GM19467 (cell line): Measurements from ENCODE around the gene CITED2.
"Not testable (repeated sequence)": the region's sequence is repeated elsewhere in the genome, so short reads cannot be mapped to it uniquely, and the experiment has no call there.

Source experiments
- ATAC-seq: cut with Tn5 transposase; IDR thresholded peaks from one replicate; pipeline ENCODE4 v1.9.1; 2021; ENCODE audit warnings: mild to moderate bottlenecking, moderate library complexity; ENCODE audit not compliant: unreplicated experiment

Gene CITED2

DNA sequence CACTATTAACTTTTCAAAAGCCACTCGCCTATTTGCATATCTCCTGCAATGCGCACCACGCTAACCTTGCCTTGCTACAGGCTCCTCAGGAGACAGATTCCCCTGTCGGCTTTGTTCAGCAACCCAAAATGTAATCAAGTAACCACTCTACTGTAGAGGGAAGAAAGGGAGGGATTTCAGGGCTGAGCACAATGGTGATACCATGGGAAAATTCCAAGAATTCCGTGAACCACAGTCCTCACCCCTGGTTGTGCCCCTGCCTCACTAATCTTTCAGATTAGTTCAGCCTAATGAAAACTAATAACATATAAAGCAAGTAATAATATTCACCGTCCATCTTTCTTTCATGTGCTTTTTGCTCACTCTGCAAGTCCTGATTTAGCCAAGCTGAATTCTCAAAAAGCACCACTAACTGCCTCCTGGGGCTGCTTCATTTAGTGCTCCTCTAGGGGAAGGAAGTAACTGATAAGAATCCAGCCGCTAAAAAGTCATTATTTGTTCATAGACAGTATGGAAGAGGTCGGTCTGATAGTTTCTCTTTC is 6.6 kb downstream of the CITED2 start:
- no peak for ATAC-seq

DNA sequence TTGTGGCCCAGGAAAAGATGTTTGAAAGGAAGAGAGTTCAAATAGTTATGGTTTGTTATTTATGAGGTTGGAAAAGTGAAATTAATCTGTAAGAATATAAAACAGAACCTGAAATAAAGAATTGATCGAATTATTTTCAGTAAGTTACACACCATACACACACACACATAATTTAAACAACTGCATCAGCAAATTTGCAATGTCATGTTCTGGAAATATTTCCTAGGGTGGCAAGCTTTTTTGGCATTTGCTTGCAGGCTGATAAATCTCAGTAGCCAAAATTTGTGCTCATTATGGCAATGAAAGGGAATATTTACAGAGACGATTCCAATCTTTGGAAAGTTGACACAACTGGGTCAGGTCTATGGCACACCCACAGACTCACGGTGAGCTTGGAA is 9.5 kb downstream of the CITED2 start:
- no peak for ATAC-seq

- no peak for ATAC-seq
Measured at GRCh38 chr6:139364302-139364981, 10.0 kb downstream of the CITED2 start.

GRCh38 chr6:139363797-139364196 is 10.7 kb downstream of the CITED2 start:
- not testable (repeated sequence) for ATAC-seq

GRCh38 chr6:139363123-139363522 is 11.3 kb downstream of the CITED2 start:
- ATAC-seq: not testable (repeated sequence)

DNA sequence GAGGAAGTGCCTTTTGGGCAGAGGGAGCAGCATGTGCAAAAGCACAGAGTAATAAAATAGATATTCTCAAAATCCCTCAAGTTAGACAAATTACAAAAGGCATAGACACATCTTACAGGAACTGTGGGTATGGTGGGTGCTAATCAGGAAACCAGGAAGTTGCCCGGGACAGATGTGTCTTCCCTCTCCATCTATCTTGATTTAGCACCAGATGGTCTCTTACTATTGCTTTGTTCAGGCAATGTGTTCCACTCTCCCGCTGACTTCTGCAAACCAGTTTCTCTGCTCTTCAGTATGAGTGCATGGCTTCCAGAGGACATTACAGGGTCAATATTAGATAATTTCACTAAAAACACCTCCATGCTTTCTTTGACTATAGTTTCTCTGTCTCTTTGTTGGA is 13.2 kb downstream of the CITED2 start:
- no peak for ATAC-seq

GRCh38 chr6:139356924-139357323 is 17.5 kb downstream of the CITED2 start:
- no peak for ATAC-seq

DNA sequence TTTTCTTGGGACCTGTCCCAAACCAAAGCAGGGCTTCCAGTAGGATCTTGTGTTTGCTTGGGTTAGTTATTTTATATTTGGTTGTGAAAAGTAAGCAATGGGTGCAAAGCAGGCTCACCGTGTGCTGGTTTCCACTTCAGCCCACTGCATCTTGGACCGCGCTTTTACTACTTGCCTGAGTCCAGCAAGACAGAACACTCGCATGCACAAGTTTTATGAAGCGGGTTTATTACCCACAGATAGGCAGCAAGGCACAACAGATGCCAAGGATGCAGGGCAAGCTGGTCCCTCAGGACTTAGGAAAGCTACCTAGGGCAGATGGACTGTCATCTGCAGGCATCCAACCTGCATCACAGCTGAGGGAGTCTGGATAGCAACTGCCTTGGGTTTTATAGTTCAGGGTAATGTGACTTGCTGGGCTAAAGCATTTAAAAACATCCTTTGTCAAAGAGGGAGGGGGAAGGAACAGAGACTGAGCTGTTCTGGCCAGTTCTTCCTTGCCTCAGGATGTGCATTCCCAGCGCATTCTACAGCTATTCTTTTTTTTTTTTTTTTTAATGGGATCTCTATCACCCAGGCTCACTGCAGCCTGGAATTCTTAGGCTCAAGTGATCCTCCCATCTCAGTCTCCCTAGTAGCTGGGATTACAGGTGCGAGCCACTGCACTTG is 18.5 kb downstream of the CITED2 start:
- ATAC-seq: no peak

- ATAC-seq: no peak
Measured at GRCh38 chr6:139355172-139355571, 19.3 kb downstream of the CITED2 start.

- no peak for ATAC-seq
Measured at GRCh38 chr6:139354189-139354588, 20.3 kb downstream of the CITED2 start.

DNA sequence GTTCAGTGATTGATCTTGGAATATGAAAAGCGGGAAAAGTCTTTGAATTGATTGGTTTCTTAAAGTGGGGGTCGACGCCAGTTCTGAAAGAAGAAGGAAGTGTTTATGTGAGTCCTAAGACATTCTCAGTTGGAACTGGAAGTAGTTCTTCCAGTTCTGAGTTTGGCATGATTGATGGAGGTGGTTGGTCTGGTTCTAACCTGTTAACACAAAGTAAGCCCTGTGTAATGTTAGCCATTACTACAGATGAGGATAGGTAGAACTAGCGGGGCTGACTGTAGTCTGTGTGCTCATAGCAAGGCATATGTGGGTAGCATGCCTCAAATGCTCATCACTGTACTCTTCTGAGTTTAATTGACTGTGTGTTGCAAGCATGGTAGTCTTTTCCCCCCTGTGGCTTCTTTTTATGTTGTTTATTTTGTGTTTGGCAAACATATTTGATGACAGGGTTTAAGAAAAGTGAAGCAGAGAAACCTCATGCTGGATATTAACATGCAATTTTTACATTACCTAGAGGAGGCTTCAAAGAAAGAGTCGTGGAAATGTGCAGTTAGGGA is 24.9 kb downstream of the CITED2 start:
- no peak for ATAC-seq

DNA sequence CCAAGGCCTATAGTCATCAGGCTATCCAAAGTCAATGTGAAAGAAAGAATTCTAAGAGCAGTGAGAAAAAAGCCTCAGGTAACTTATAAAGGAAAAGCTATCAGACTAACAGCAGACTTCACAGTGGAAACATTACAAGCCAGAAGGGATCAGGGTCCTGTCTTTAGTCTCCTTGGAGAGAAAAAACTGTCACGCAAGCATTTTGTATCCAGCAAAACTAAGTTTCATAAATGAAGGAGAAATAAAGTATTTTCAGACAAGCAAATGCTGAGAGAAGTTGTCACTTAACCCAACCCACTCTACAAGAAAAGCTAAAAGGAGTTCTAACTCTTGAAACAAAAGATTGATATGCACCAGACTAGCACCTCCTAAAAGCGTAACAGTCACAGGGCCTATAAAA is 28.1 kb downstream of the CITED2 start:
- no peak for ATAC-seq

DNA sequence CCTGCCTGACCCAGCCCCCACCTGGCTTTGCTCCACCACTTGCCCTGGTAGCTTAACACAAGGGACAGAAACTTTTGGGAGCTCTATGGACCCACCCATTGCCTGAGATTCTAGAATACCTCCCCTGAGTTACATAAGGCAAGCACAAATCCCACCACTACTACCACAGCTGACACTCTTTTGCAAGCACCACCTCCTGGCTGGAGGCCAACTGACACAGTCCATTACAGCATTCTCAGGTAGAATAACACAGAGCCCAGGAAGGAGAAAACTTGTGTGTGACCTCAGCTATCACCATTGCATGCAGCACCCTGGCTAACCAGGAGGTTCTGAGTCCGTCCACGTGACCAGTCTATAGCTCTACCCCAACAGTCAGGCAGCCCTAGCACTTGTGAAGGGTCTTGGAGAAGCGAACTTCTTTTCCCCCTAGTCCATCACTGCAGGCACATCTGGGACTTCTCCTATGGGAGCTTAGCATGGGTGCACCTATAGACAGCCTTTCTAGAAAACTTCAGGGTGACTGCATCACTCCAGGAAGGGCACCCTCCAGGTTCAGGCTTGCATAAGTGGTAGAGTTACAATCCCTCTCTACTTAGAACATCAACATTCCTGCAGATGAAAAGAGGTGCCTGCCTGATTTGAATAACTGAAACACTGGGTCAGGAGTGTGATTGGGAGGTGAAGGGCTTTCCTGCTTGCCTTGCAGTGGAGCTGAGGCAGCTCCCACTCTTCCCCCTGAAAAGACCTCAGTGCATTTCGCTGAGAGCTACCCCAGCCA is 30.1 kb downstream of the CITED2 start:
- ATAC-seq: no peak

- no peak for ATAC-seq
Measured at GRCh38 chr6:139343052-139343750, 31.2 kb downstream of the CITED2 start.

GRCh38 chr6:139341060-139341459 is 33.4 kb downstream of the CITED2 start:
- no peak for ATAC-seq

DNA sequence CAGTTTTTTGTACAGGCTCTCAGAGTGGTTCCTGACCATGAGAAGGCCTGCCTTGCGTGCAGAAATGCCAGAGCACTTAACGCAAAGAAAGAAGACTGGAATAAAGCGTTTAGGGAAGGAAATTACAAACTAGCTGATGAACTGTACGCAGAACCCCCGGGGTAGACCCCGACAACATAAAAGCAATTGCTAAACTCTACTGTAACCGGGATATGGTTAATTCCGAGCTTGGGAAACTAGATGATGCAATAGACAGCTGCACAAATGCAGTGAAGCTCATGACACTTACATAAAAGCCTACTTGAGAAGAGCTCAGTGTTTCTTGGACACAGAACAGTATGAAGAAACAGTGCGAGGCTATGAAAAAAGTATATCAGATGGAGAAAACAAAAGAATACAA is 35.7 kb downstream of the CITED2 start:
- no peak for ATAC-seq

GRCh38 chr6:139337830-139338229 is 36.6 kb downstream of the CITED2 start:
- ATAC-seq: no peak

GRCh38 chr6:139337001-139337400 is 37.4 kb downstream of the CITED2 start:
- no peak for ATAC-seq

DNA sequence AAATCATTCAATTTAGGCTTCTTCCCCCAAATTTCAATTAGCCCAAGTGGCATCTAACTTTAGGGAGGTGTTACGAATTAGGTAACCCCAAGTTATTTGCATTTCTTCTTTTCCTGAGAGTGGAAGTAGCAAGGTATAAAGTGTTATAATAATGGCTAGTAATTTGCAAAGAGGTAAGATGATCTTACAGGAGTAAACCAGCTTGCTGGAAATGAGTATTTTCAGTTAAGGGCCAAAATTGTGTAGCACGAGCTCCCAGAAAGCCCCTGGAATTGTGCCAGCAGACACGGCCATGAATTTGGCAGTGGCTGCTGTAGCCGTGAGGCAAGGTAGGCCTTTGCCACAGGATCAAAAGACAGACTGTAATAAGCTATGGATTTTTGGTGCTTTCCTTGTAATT is 38.0 kb downstream of the CITED2 start:
- no peak for ATAC-seq

DNA sequence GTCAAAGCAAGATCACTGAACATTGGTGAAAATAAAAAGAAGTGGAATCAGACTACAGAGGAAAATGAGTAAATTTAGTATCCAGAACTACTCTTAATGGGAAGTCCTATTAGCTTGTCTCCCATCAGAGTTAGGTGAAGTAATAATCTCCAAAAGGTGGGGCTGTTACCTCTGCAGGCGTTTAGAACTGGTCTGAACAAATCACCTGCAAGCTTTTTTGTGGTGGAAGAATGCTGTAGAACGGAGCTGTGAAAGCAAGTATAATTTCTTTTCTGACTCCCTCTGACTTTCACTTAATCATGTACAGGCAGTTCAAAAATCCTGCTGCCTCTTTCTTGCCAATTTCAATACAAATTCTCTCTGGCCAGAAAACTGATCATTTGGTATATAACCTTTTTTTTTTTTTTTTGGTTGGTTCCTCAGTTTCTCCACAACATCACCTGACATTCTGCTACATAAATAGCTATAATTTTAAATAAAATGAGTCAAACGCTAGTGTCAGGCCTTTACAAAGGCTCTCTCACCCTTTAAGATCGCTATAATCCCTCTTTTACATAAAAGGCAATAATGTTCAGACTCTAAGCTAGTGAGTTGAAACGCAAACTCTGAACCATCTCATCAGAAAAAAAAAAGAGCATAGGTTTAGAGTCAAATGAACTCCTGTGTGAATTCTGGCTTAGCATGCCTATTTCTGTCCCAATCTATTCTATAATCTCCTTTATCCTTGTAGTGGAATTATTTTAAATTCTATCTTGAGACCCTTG is 38.8 kb downstream of the CITED2 start:
- no peak for ATAC-seq
